HG02884 (cell line): ENCODE data around the gene MDN1.
A peak's percentile ranks its signal among the peaks of the same experiment; 100 is the strongest.
"Not testable (repeated sequence)": the region's sequence is repeated elsewhere in the genome, so short reads cannot be mapped to it uniquely, and the experiment has no call there.

Experiments used
- ATAC-seq: cut with Tn5 transposase; IDR thresholded peaks from one replicate; pipeline ENCODE4 v1.9.1; 2021; ENCODE audit warnings: mild to moderate bottlenecking, moderate library complexity; ENCODE audit not compliant: unreplicated experiment

MDN1 gene

DNA sequence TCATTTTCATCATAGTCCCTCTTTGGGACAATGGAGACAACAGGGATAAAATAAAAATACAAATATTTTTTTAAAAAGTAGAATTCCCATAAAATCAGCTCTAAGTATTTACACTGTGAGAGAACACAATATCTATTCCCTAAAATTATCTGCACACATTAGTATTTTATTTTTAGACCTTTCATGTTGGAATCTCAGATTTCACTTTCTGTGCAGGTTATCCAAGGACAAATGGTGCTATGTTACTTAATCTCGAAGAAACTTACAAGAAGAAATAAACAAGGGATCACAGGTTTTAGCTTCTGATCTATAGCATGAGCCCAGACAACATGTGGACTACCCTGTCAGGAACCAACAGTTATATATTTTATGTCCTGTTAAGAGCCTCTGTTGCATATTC is 158.0 kb downstream of the MDN1 start:
- no peak for ATAC-seq

DNA sequence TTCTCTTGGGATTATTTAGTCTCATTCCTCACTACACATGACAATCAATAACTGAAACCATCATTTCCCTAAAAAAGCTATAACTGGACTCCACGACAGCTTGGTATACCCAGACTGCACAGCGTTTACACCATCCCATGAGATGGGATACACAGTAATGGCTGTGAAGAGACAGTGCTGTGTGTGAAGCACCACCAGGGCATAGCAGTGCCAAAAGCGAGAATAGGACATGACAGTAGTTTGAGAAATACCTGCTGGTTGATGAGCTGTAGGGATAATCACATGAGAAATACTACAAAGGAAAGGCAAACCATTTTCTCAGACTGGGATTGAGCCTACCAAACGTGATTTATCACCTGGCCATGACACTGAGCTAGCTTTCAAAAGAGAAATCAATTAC is 158.6 kb downstream of the MDN1 start:
- ATAC-seq = no peak

GRCh38 chr6:89657445-89658158 is 162.0 kb downstream of the MDN1 start:
- ATAC-seq = no peak

GRCh38 chr6:89655122-89655521 is 164.5 kb downstream of the MDN1 start:
- no peak for ATAC-seq

GRCh38 chr6:89650579-89650978 is 169.0 kb downstream of the MDN1 start:
- no peak for ATAC-seq

GRCh38 chr6:89649682-89650081 is 169.9 kb downstream of the MDN1 start:
- ATAC-seq = no peak

DNA sequence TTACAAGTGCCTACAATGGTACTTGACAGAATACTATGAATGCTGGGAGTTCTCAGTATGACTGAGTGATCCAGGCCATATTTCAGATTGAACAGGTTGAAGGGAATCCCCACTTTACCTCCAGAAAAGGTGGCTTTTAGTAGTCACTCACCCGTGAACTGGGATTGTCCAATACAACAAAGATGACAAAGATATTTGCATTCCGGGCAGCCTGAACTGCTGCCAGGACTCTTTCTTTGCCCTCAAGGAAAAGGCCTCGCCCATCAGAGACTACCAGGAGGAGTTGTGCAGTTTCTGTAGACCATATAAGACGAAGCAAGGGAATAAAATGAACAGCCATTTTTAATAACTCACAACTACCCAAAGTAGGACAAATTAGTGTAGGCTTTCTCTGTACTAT is 174.7 kb downstream of the MDN1 start:
- ATAC-seq = no peak

DNA sequence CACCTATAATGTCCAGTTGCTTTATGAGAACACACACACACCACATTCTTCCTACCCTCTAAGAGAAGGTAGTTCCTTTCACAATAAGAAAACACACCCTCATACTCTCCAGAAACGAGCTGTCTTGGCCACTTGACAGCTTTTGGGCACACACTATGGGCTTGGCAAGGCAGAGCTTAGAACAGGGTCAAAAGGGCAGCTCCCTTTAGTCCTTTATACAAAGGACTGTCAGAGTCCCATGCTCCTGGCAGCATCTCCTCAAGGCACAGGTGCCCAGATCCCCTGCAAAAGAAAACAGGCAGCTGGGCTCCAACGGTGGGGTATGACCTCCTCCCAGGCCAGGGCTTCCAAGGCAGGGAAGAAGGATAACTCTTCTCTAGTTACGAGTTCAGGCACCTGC is 176.2 kb downstream of the MDN1 start:
- no peak for ATAC-seq

- ATAC-seq = no peak
Measured at GRCh38 chr6:89642956-89643355, 176.6 kb downstream of the MDN1 start.

GRCh38 chr6:89641581-89641980 is 178.0 kb downstream of the MDN1 start:
- ATAC-seq = not testable (repeated sequence)

DNA sequence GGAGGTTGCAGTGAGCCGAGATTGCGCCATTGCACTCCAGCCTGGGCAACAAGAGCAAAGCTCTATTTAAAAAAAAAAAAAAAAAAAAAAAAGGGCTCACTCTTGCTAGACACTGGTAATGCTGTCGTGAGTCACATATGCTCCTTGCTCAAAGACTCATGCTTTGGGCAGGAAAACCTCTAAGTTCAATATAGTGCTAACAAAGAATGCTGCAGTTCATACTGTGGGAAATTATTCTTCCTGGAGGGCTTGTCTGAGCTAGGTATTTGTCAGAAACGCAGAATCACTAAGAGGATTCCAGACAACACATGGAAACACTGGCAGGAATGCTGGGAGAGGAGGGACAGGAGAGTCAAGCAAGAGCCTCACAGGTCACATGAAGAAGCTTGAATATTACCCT is 178.8 kb downstream of the MDN1 start:
- no peak for ATAC-seq

DNA sequence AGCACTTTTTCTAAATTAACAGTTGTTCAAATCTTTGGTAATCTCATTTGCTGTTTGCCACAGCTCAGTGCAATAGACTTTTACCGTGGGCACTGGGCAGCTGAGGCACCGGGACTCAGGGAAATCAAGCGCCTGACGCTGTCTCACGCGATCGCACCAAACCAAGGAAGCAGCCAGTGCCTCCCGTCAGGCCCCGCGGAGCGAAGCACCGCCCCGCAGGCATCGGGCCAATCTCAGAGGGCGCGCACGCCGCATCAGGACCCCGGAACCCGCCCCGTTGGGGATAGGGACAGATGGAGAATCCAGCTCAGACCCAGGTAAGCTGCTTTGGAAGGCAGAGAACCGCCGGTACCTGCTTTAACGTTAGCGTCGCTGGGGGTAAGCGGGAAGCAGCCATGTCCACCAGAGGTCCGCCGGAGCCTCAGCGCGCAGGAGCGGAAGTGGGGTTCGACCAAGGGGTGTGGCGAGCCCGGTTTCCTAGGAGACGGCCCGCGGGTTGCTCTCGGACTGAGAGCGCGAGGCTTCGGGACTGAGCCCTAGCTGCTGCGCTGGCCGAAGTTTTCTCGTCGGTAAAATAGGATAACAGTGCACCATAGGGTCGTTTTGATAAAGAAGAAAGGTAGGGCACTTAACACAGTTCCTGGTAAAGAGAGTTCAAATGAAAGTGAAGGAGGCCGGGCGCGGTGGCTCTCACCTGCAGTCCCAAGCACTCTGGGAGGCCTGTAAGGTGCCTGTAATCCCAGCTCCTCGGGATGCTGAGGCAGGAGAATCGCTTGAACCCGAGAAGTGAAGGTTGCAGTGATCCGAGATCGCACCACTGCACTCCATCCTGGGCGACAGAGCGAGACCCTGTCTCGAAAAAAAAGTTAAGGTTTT is 181.0 kb downstream of the MDN1 start, which contains the start of gene LYRM2:
LYRM2 (minus strand) TSS at position 428 of the 876 bp plus-strand sequence; CDS start at position 397, 31 bp downstream.
- peak; percentile 99 for ATAC-seq

GRCh38 chr6:89637960-89638319 is 181.7 kb downstream of the MDN1 start:
- ATAC-seq = no peak

- ATAC-seq = not testable (repeated sequence)
Measured at GRCh38 chr6:89636412-89636811, 183.2 kb downstream of the MDN1 start.

GRCh38 chr6:89630488-89630887 is 189.1 kb downstream of the MDN1 start:
- no peak for ATAC-seq

- no peak for ATAC-seq
Measured at GRCh38 chr6:89623749-89624148, 195.8 kb downstream of the MDN1 start.

DNA sequence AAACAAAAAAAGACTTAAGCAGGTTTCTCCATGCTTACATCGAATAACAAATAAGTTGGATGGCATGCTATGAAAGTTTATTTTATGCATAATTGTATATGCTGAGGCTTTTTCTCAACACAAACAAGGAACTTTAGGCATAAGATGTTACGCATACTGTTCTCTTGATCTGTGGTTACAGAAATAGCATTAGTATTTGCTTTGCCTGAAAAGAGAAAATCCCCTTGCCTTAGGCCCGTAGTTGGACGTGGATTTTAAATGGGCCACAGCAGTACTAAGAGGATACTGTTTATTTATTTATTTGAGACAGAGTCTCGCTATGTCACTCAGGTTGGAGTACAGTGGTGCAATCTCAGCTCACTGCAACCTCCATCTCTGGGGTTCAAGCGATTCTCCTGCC is 200.0 kb downstream of the MDN1 start:
- ATAC-seq = no peak

DNA sequence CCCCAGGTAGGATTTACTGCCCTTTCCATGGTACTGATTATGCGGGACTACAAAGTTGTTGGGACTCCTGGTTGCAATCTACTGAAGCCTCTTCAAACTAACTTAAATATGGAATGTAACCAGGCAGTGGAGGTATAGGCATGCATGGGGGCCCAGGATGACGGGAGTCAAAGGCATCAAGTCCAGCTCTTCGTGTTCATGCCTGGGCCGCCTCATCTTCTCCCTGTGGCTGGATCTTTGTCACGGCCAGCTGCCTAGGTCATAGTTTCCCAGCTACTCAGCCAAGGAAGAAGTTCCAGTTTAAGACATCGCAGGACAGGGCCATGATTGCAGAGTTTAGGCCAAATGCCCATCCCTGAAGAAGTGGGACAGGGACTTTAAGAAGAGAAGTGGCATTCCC is 201.6 kb downstream of the MDN1 start:
- ATAC-seq = no peak

GRCh38 chr6:89616531-89616930 is 203.1 kb downstream of the MDN1 start:
- ATAC-seq = no peak

GRCh38 chr6:89615882-89616281 is 203.7 kb downstream of the MDN1 start:
- no peak for ATAC-seq

- no peak for ATAC-seq
Measured at GRCh38 chr6:89613790-89614189, 205.8 kb downstream of the MDN1 start.

DNA sequence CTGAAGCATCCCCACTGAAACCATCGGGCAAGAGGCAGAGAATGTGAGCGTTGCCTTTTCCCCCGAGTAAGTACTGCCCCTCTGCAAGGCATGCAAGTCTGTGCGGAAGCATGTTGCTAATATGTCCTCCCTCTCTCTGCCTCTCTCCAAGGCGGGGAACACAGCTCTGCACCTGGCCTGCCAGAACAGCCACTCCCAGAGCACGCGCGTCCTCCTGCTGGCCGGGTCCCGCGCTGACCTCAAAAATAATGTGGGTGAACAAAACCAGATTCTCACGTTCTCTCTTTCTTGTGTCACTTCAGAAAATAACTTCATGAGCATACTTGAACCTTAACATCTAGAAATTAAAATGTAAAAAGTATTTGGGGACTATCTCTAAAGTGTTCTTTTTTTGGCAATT is 207.5 kb downstream of the MDN1 start:
- ATAC-seq = no peak
